Hepatocyte (in vitro differentiated cells): ENCODE results near the gene MEF2B.

Source experiments
- EZH2 ChIP-seq: fragments of 200-600 bp; sonication (generic); IDR thresholded peaks from 2 replicates; pipeline ENCODE4 v1.6.1; 2016; ENCODE audit warnings: antibody characterized with exemption, mild to moderate bottlenecking, borderline replicate concordance
- EZH2phosphoT487 ChIP-seq: fragments of 200-600 bp; sonication (generic); IDR thresholded peaks from one replicate; pipeline ENCODE4 v1.6.1; 2018; ENCODE audit warnings: antibody characterized with exemption, mild to moderate bottlenecking, low read depth, moderate library complexity; ENCODE audit not compliant: unreplicated experiment, severe bottlenecking
- TF ChIP-seq, protein P1 (sequence below): fragments of 200-600 bp; sonication (generic); IDR thresholded peaks from 2 replicates; pipeline ENCODE4 v1.5.1; 2016; ENCODE audit warnings: antibody characterized with exemption, mild to moderate bottlenecking; ENCODE audit not compliant: poor library complexity

DNA sequence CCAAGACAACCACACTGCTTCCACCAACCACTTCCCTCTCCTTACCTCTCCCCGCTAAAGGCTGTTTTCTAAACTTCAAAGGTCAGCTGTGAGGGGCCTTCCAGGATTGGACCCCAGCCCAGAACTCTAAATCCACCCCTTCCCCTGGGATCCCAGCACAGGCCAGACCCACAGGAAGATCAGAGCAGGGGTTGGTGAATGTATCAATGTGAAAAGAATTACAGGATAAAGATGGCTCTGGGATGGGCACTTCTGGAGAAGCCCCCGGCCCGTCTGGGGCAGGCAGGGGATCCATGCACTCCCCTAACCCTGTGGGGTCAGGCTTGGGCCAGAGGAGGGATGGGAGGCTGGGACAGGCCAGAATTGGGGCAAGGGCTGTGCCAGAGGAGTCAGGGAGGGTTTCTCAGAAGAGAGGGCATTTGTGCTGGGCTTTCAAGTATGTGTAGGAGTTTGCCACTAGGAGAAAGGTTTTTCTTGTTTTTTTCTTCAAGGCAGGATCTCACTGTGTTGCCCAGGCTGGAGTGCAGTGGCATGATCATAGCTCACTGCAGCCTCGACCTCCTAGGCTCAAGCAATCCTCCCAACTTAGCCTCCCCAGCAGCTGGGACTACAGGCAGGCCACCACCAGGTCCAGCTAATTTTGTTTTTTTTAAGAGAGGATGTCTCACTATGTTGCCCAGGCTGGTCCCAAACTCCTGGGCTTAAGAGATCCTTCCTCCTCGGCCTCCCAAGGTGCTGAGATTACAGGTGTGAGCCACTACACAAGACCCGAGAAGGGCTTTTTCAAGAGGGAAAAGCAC is 1.0 kb upstream of the MEF2B start:
- TF ChIP-seq, protein P1, sequence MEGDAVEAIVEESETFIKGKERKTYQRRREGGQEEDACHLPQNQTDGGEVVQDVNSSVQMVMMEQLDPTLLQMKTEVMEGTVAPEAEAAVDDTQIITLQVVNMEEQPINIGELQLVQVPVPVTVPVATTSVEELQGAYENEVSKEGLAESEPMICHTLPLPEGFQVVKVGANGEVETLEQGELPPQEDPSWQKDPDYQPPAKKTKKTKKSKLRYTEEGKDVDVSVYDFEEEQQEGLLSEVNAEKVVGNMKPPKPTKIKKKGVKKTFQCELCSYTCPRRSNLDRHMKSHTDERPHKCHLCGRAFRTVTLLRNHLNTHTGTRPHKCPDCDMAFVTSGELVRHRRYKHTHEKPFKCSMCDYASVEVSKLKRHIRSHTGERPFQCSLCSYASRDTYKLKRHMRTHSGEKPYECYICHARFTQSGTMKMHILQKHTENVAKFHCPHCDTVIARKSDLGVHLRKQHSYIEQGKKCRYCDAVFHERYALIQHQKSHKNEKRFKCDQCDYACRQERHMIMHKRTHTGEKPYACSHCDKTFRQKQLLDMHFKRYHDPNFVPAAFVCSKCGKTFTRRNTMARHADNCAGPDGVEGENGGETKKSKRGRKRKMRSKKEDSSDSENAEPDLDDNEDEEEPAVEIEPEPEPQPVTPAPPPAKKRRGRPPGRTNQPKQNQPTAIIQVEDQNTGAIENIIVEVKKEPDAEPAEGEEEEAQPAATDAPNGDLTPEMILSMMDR = no peak
- TF ChIP-seq EZH2 (no peak), EZH2phosphoT487 (no peak)
